ENCODE results near the gene SH3BP1. TPM values are rescaled to one million over a fixed set of nuclear protein-coding genes. Genes with fewer than 3 reads are reported as not detected.

SH3BP1 gene
- total RNA-seq, 1 donor from 2014 or later: 88.4 TPM

GRCh38 chr22:37680191-37680851, 40.9 kb downstream of the SH3BP1 start:
- ChIA-PET CTCF (interaction anchor here (1.6 to 8.4 kb wide), 9 partner anchors 17 to 72 kb away, joined by 3 to 163 read pairs (median 30); partner anchors contain the start of genes GGA1, PDXP and SH3BP1), POLR2A (interaction anchor here (1.2 to 6.3 kb wide), 7 partner anchors 21 to 72 kb away, joined by 4 to 45 read pairs (median 8); partner anchors contain the start of genes GGA1 and PDXP)
- DNase-seq: no peak
- Mint-ChIP-seq H3K27ac (no peak overlapping the region), H3K36me3 (ENCODE audit: low read depth) (peaks cover 8% of the 10 kb centered on the region), H3K4me1 (peaks cover 40% of the 10 kb centered on the region), H3K4me3 (no peak overlapping the region), H3K27me3 (no peaks in the 10 kb centered on the region), H3K9me3 (no peaks in the 10 kb centered on the region)
- no peak for TF ChIP-seq CTCF (IDR thresholded peaks at IDR 0.05)
- intact Hi-C loops (cut with micrococcal nuclease): no loop called here
- ATAC-seq (ENCODE audit: low read depth): no peak

- DNase-seq (no peak), ATAC-seq (ENCODE audit: low read depth) (no peak)
- intact Hi-C loops (cut with micrococcal nuclease): loop anchor here (1.0 kb wide), 4 partner anchors 20 to 73 kb away; partner anchors contain the start of gene GGA1
- ChIA-PET CTCF (interaction anchor here (0.8 to 8.4 kb wide), 13 partner anchors 10 to 182 kb away, joined by 3 to 163 read pairs (median 11); partner anchors contain the start of genes GGA1, PDXP and SH3BP1), POLR2A (interaction anchor here (0.6 to 3.4 kb wide), 12 partner anchors 18 to 80 kb away, joined by 3 to 25 read pairs (median 4); partner anchors contain the start of genes GGA1 and PDXP)
- Mint-ChIP-seq H3K27ac (no peak overlapping the region), H3K4me3 (no peak overlapping the region), H3K9me3 (no peaks in the 10 kb centered on the region), H3K27me3 (no peaks in the 10 kb centered on the region), H3K4me1 (peaks cover 39% of the 10 kb centered on the region), H3K36me3 (ENCODE audit: low read depth) (peaks cover 9% of the 10 kb centered on the region)
- no peak for TF ChIP-seq CTCF (IDR thresholded peaks at IDR 0.05)
Measured at GRCh38 chr22:37681001-37681424, 41.5 kb downstream of the SH3BP1 start.

DNA sequence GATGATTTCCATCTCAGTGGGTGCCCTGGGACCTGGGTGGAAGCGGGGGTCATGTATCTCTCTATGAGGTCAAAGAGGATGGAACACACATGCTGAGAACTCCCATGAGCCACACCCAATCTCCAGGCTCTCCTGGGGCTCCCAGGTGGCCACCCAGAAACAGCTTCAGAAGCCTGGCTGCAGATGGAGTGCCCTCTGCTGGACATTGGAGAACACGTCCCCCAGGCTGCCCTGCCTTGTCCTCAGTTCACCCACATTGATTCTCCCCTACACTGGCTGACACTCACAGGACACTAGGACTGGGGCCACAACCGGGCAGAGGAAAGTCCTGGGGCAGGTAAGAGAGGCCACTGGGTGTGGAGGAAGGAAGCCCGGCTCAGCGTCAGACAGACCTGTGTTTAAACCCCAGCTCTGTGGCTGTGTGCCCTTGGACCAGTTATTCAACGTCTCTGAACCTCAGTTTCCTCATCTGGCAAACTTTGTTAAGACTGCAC, 42.1 kb downstream of the SH3BP1 start:
- ATAC-seq (ENCODE audit: low read depth) (peak; percentile 9), DNase-seq (peak; percentile 54)
- H3K4me1 Mint-ChIP-seq: peaks cover 36% of the 10 kb centered on the region
- no peaks in the 10 kb centered on the region for H3K9me3 Mint-ChIP-seq
- no peak overlapping the region for H3K4me3 Mint-ChIP-seq
- TF ChIP-seq CTCF (IDR thresholded peaks at IDR 0.05): peak; percentile 73
- POLR2A ChIA-PET: interaction anchor here (0.6 to 3.4 kb wide), 13 partner anchors 19 to 81 kb away, joined by 3 to 25 read pairs (median 5); partner anchors contain the start of genes GGA1 and PDXP
- H3K27ac Mint-ChIP-seq: peak overlapping the region; percentile 53
- CTCF ChIA-PET: interaction anchor here (0.8 to 8.4 kb wide), 15 partner anchors 10 to 371 kb away, joined by 3 to 163 read pairs (median 10); partner anchors contain the start of genes GGA1, PDXP and SH3BP1
- H3K36me3 Mint-ChIP-seq (ENCODE audit: low read depth): peaks cover 14% of the 10 kb centered on the region
- H3K27me3 Mint-ChIP-seq: no peaks in the 10 kb centered on the region
- intact Hi-C loops (cut with micrococcal nuclease): loop anchor here (1.0 kb wide), 4 partner anchors 20 to 73 kb away; partner anchors contain the start of gene GGA1

DNA sequence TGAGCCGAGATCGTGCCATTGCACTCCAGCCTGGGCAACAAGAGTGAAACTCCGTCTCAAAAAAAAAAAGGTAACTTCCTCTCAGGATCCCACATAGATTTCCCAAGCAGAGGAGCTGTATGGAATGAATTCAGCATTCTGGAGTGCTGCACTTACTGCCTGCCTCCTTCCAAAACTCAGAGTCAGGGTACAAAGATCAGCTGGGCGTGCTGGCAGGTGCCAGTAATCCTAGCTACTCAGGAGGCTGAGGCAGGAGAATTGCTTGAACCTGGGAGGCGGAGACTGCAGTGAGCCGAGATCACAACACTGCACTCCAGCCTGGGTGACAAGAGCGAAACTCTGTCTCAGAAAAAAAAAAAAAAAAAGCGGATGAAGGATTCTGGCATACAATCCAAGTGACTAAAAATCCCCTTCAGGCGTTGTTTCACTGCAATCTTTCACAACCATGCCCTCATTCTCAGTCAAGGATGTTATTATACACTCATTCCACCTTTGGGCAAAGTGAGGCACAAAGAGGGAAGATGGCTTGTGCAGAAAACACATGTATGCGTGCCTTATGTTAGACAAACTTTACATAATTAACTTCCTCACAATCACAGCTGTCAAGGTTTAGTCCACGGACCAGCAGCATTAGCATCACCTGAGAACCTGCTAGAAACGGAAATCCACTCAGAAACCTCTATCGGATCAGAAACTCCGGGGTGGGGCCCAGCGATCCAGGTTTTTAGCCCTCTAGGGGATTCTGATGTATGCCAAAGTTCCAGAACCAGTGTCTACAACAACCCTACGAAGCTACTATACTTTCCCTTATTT, 45.5 kb downstream of the SH3BP1 start:
- peak overlapping the region; percentile 41 for H3K27ac Mint-ChIP-seq
- CTCF ChIA-PET: interaction anchor here (1.9 to 8.4 kb wide), 4 partner anchors 25 to 78 kb away, joined by 9 to 163 read pairs (median 60); partner anchors contain the start of genes PDXP and SH3BP1
- no peaks in the 10 kb centered on the region for H3K9me3 Mint-ChIP-seq
- peaks cover 37% of the 10 kb centered on the region for H3K4me1 Mint-ChIP-seq
- no peaks in the 10 kb centered on the region for H3K27me3 Mint-ChIP-seq
- POLR2A ChIA-PET: interaction anchor here (0.7 to 3.2 kb wide), 7 partner anchors 9 to 77 kb away, joined by 4 to 38 read pairs (median 13); partner anchors contain the start of genes GGA1, LGALS1 and PDXP
- DNase-seq: no peak
- ATAC-seq (ENCODE audit: low read depth): no peak
- H3K36me3 Mint-ChIP-seq (ENCODE audit: low read depth): peaks cover 28% of the 10 kb centered on the region
- peak overlapping the region; percentile 97 for H3K4me3 Mint-ChIP-seq
- no peak for TF ChIP-seq CTCF (IDR thresholded peaks at IDR 0.05)
- intact Hi-C loops (cut with micrococcal nuclease): loop anchor here (5.0 kb wide), 1 partner anchor 62 kb away; no protein-coding TSS in a partner anchor
